MG63 (cell line): Measurements from ENCODE around the gene DBNL. TPM values are rescaled to one million over a fixed set of nuclear protein-coding genes. Genes with fewer than 3 reads are reported as not detected.
A peak's percentile ranks its signal among the peaks of the same experiment; 100 is the strongest.

Source experiments
- DNase-seq: peaks from one replicate; pipeline ENCODE4 v3.0.0-alpha.2; 2020
- H3K27me3 ChIP-seq: fragments of 250-450 bp; sonication (Bioruptor Pico); 2 replicates; pipeline ENCODE4 v1.5.1; 2020; ENCODE audit warnings: mild to moderate bottlenecking, moderate library complexity
- H3K36me3 ChIP-seq: fragments of 250-450 bp; sonication (Bioruptor Pico); 2 replicates; pipeline ENCODE4 v1.5.1; 2020; ENCODE audit warnings: mild to moderate bottlenecking, moderate library complexity
- H3K4me3 ChIP-seq: fragments of 250-450 bp; sonication (Bioruptor Pico); 2 replicates; pipeline ENCODE4 v1.5.1; 2020; ENCODE audit warnings: mild to moderate bottlenecking, moderate library complexity
- H3K9me3 ChIP-seq: fragments of 250-450 bp; sonication (Bioruptor Pico); 2 replicates; pipeline ENCODE4 v1.5.1; 2020; ENCODE audit warnings: mild to moderate bottlenecking, moderate library complexity
- total RNA-seq: library from RNA; depleted of rRNA; stranded (reverse); fragments of >200 nt; shearing (Covaris generic); gene quantifications from 2 replicates; pipeline ENCODE4 v1.2.3, GENCODE V29; 2014; ENCODE audit warnings: low replicate concordance

Gene DBNL
- total RNA-seq, 1 experiment from 2014 or later = 166 TPM

GRCh38 chr7:44080686-44081265 lies 36.3 kb downstream of the DBNL start:
- Histone ChIP-seq H3K9me3 (no peaks in the 10 kb centered on the region), H3K36me3 (peaks cover 31% of the 10 kb centered on the region), H3K4me3 (no peak overlapping the region; the same call in 1 of the 2 replicates), H3K27me3 (no peaks in the 10 kb centered on the region)
- no peak for DNase-seq

GRCh38 chr7:44081266-44081748 lies 36.8 kb downstream of the DBNL start:
- peak overlapping the region; percentile 99 for H3K4me3 ChIP-seq
- DNase-seq = no peak
- no peaks in the 10 kb centered on the region for H3K9me3 ChIP-seq
- no peaks in the 10 kb centered on the region for H3K27me3 ChIP-seq
- H3K36me3 ChIP-seq = peaks cover 26% of the 10 kb centered on the region

GRCh38 chr7:44082541-44083207 lies 38.2 kb downstream of the DBNL start:
- peak; percentile 99 for DNase-seq
- Histone ChIP-seq H3K27me3 (no peaks in the 10 kb centered on the region), H3K9me3 (no peaks in the 10 kb centered on the region), H3K36me3 (peaks cover 24% of the 10 kb centered on the region), H3K4me3 (peak overlapping the region; percentile 99)

- H3K27me3 ChIP-seq = no peaks in the 10 kb centered on the region
- H3K9me3 ChIP-seq = no peaks in the 10 kb centered on the region
- peaks cover 13% of the 10 kb centered on the region for H3K36me3 ChIP-seq
- no peak for DNase-seq
- H3K4me3 ChIP-seq = no peak overlapping the region
Observed at GRCh38 chr7:44083796-44084195, 39.3 kb downstream of the DBNL start.

GRCh38 chr7:44084701-44085100 lies 40.2 kb downstream of the DBNL start:
- DNase-seq = no peak
- Histone ChIP-seq H3K27me3 (no peaks in the 10 kb centered on the region), H3K9me3 (no peaks in the 10 kb centered on the region), H3K4me3 (no peak overlapping the region), H3K36me3 (peaks cover 8% of the 10 kb centered on the region)

- H3K36me3 ChIP-seq = peaks cover 8% of the 10 kb centered on the region
- H3K9me3 ChIP-seq = no peaks in the 10 kb centered on the region
- DNase-seq = no peak
- H3K4me3 ChIP-seq = no peak overlapping the region
- no peaks in the 10 kb centered on the region for H3K27me3 ChIP-seq
Observed at GRCh38 chr7:44085546-44085945, 41.0 kb downstream of the DBNL start.

GRCh38 chr7:44086627-44087026 lies 42.1 kb downstream of the DBNL start:
- no peaks in the 10 kb centered on the region for H3K27me3 ChIP-seq
- no peak overlapping the region for H3K4me3 ChIP-seq
- no peaks in the 10 kb centered on the region for H3K9me3 ChIP-seq
- DNase-seq = no peak
- no peaks in the 10 kb centered on the region for H3K36me3 ChIP-seq

- H3K4me3 ChIP-seq = no peak overlapping the region; the same call in 1 of the 2 replicates
- DNase-seq = peak; percentile 97
Observed at GRCh38 chr7:44087911-44088838, 43.7 kb downstream of the DBNL start.

GRCh38 chr7:44093102-44093641 lies 48.7 kb downstream of the DBNL start:
- H3K4me3 ChIP-seq = no peak overlapping the region
- H3K36me3 ChIP-seq = no peaks in the 10 kb centered on the region
- DNase-seq = no peak
- no peaks in the 10 kb centered on the region for H3K27me3 ChIP-seq
- H3K9me3 ChIP-seq = no peaks in the 10 kb centered on the region

More at GRCh38 chr7:44087911-44088838, 43.7 kb downstream of the DBNL start:
- Histone ChIP-seq H3K36me3 (no peaks in the 10 kb centered on the region), H3K27me3 (no peaks in the 10 kb centered on the region), H3K9me3 (no peaks in the 10 kb centered on the region)

- DNase-seq = no peak
- Histone ChIP-seq H3K27me3 (no peaks in the 10 kb centered on the region), H3K4me3 (no peak overlapping the region), H3K9me3 (no peaks in the 10 kb centered on the region), H3K36me3 (no peaks in the 10 kb centered on the region)
Observed at GRCh38 chr7:44094365-44094764, 49.9 kb downstream of the DBNL start.

- Histone ChIP-seq H3K27me3 (no peaks in the 10 kb centered on the region), H3K36me3 (no peaks in the 10 kb centered on the region), H3K9me3 (no peaks in the 10 kb centered on the region), H3K4me3 (no peak overlapping the region)
- DNase-seq = no peak
Observed at GRCh38 chr7:44094883-44095592, 50.5 kb downstream of the DBNL start.

- Histone ChIP-seq H3K9me3 (no peaks in the 10 kb centered on the region), H3K4me3 (no peak overlapping the region), H3K27me3 (no peaks in the 10 kb centered on the region), H3K36me3 (no peaks in the 10 kb centered on the region)
- DNase-seq = no peak
Observed at GRCh38 chr7:44095781-44096180, 51.3 kb downstream of the DBNL start.

GRCh38 chr7:44096326-44096881 lies 51.9 kb downstream of the DBNL start:
- DNase-seq = no peak
- H3K4me3 ChIP-seq = no peak overlapping the region
- H3K9me3 ChIP-seq = no peaks in the 10 kb centered on the region
- no peaks in the 10 kb centered on the region for H3K36me3 ChIP-seq
- no peaks in the 10 kb centered on the region for H3K27me3 ChIP-seq

GRCh38 chr7:44097064-44097932 lies 52.8 kb downstream of the DBNL start:
- Histone ChIP-seq H3K9me3 (no peaks in the 10 kb centered on the region), H3K4me3 (no peak overlapping the region), H3K36me3 (no peaks in the 10 kb centered on the region), H3K27me3 (no peaks in the 10 kb centered on the region)
- DNase-seq = no peak
